ENCODE measurements around the gene COL4A2.

The COL4A2 gene

DNA sequence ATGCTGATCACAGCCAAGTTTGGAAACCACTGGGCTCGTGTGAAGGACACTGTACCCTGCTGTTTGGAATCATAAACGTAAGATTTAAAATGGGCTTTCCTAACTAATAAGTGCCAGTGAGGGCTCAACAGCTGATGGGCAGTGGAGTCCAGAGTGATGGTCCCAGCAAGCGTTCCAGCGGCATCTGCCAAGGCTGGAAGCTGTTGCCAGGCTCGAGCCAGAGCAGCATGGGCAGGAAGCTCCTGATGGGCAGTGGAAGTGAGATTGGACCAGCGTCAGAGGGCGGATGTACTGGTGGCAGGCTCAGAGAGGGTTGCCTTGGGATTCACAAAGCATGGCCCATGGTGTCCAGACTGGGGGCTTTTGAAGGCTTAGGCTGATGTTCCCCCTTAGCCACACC lies 30.2 kb downstream of the COL4A2 start:
- TF ChIP-seq, protein P1, sequence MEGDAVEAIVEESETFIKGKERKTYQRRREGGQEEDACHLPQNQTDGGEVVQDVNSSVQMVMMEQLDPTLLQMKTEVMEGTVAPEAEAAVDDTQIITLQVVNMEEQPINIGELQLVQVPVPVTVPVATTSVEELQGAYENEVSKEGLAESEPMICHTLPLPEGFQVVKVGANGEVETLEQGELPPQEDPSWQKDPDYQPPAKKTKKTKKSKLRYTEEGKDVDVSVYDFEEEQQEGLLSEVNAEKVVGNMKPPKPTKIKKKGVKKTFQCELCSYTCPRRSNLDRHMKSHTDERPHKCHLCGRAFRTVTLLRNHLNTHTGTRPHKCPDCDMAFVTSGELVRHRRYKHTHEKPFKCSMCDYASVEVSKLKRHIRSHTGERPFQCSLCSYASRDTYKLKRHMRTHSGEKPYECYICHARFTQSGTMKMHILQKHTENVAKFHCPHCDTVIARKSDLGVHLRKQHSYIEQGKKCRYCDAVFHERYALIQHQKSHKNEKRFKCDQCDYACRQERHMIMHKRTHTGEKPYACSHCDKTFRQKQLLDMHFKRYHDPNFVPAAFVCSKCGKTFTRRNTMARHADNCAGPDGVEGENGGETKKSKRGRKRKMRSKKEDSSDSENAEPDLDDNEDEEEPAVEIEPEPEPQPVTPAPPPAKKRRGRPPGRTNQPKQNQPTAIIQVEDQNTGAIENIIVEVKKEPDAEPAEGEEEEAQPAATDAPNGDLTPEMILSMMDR (IDR thresholded peaks at IDR 0.05), result no peak

DNA sequence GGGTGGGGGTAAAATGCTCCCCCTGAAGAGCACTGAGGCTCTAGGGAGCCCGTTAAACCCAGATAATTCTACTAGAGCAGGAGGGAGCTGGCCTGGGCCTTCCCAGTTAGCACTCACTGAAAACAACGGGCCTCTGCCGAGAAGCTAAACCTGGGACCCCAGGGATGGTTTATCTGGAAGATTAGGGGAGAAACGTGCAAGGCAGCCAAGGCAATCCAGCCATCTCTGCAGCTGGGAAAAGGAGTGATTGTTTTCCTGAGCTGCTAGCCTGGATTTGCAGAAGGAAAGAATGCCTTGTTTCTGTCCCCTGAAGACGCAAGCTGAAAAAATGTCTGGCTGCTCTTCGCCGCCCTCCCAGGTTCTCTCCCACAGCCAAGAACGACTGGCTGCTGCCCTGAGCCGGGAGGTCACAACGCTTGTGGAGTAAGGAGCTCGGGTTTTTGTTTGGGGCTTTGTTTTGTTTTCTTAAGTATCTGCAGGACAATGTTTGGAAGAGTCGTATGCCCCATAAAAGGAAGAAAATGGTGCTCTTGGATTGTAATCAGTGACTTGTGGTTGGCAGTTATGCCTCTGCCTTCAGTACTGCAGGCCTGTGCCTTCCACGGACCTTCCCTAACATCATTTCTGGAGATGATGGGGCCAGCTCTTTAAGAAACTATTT lies 31.5 kb downstream of the COL4A2 start:
- TF ChIP-seq, protein P1 (IDR thresholded peaks at IDR 0.05), result no peak

DNA sequence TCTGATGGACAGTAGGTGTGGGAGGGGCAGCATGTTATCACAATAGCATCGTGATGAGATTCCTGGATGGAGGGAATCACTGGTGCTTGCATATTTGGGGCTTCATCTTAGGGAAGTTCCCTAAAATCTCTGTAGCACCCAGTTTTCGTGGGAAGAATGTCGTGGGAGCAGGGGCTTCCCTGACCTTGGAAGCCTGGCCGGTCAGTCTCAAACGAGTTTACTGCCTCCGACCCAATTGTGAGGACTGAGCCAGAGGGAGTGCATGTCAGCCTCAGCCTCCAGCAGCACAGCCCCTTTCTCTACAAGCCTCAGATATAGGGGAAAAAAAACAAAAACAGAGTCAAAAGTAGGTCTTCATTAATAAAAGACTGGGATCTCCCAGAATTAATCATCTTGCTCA lies 32.2 kb downstream of the COL4A2 start:
- TF ChIP-seq, protein P1 (IDR thresholded peaks at IDR 0.05), result no peak

DNA sequence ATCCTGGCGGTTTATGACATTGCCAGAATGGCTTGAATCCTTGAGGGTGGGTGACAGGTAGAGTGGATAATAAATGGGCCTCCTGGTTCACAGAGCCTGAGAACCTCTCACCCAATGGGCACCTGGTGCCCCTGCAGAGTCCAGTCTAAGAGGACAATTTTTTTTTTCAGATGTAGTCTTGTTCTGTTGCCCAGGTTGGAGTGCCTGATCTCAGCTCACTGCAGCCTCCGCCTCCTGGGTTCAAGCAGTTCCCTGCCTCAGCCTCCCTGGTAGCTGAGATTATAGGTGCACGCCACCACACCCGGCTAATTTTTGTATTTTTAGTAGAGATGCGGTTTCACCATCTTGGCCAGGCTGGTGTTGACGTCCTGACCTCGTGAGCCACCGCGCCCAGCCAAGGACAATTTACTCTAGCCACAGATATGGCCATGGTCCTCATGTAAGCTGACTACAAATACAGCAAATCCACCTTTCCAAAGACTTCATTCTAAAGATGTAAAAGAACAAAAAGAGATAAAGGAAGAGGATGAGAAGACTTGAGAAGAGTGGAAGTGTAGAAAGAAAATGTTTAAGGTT lies 33.0 kb downstream of the COL4A2 start:
- TF ChIP-seq, protein P1 (IDR thresholded peaks at IDR 0.05), result no peak

DNA sequence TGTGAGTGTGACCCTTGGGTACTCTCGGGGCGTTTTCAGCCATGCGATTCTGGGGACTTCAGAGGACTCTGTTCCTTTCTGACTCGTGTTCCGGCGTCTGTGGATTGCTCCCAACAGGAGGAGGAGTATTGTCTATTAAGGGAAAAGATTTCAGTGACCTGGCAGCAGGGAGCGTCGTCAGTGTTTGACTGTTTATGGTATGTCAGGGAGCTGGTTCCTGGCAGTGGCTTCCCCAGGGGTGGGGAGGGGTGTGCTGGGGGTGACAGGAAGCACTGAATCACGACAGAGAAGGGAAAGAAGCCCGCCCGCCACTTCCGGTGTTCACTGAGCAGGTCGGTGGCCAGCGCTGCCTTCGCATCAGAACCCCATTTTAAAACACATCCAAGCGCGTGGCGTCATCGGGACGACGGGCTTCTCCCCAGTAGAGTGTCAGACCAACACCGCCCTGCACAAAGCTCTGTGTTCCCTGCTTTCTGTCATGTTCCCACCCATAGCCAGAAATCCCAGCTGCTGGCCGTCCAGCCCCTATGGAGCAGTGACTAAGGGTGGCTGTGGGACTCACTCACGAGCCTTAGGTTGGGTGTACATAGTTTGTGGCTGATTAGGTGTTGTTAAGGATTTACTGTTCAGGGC lies 33.8 kb downstream of the COL4A2 start:
- TF ChIP-seq, protein P1 (IDR thresholded peaks at IDR 0.05), result no peak

DNA sequence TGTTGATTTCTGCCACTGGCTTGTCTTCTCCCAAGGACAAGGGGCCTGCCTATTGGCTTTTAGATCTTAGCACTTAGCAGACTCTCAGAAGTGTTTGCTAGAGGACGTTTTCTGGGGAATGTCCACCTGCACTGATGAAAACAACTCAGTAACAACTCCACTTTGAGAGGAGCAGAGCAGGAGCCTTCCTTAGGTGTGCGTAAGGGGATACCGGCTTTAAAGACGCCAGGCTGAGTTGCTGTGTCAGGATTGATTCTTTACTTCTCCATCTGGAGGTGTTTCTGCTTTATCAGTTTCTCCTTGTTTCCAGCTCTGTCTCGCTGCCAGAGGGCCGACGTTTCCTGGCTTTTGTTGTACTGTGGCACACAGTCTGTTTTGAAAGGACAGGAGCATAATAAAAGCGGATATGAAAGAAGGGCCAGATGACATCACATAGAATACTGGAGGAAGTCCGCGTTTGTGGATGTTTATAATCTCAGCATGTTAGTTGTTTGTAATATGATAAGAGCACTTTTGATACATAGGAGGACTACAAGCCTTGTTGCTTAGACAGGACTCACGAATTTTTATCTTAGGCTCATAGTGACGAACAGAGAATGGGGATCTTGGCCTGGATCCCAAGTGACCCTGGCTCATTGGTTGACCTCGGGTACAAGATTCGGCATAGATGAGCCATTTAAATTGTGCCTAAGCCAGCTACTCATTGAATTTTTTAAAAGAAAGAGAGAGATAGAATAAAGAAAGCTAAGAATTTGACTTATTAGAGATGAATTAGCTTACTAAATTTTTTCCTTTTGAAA lies 34.6 kb downstream of the COL4A2 start:
- TF ChIP-seq, protein P1 (IDR thresholded peaks at IDR 0.05), result no peak

DNA sequence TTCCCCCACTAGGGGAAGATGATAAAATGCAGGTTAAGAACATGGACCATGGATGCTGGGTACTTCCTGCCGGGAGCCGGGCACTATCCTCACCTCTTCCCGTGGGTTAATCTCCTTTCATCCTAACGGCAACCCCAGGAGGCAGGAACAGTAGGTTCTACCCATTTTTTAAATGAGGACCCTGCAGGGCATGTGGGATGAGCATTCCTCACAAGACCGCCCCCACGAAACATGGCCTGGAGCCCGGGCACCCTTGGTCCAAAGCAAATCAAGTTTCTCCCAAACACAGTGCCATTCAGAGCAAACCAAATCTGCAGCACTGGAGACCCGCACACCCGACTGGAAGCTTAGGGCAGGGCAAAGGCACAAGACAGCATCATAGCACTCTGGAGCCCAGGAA lies 35.4 kb downstream of the COL4A2 start:
- TF ChIP-seq, protein P1 (IDR thresholded peaks at IDR 0.05), result no peak
